GM19455 (cell line): Measurements from ENCODE around the gene ADCK2.
"Not testable (repeated sequence)": the region's sequence is repeated elsewhere in the genome, so short reads cannot be mapped to it uniquely, and the experiment has no call there.

ENCODE experiments used
- ATAC-seq: cut with Tn5 transposase; IDR thresholded peaks from one replicate; pipeline ENCODE4 v1.9.1; 2021; ENCODE audit not compliant: unreplicated experiment

ADCK2 gene

GRCh38 chr7:140691376-140692045 is 18.8 kb downstream of the ADCK2 start:
- no peak for ATAC-seq

- not testable (repeated sequence) for ATAC-seq
Observed at GRCh38 chr7:140693849-140694248, 21.1 kb downstream of the ADCK2 start.

GRCh38 chr7:140694592-140694991 is 21.8 kb downstream of the ADCK2 start:
- no peak for ATAC-seq

GRCh38 chr7:140695381-140695780 is 22.6 kb downstream of the ADCK2 start:
- no peak for ATAC-seq

GRCh38 chr7:140696024-140696679 is 23.4 kb downstream of the ADCK2 start:
- ATAC-seq = peak; percentile 2

GRCh38 chr7:140696680-140697446 is 24.1 kb downstream of the ADCK2 start, which contains the start of gene NDUFB2:
NDUFB2 (plus strand) TSS chr7:140696708; CDS start chr7:140696745, 37 bp downstream.
- ATAC-seq = peak; percentile 94

- ATAC-seq = no peak
Observed at GRCh38 chr7:140697447-140698143, 24.9 kb downstream of the ADCK2 start.

GRCh38 chr7:140698477-140698876 is 25.7 kb downstream of the ADCK2 start:
- no peak for ATAC-seq

GRCh38 chr7:140702774-140703173 is 30.0 kb downstream of the ADCK2 start:
- no peak for ATAC-seq

- no peak for ATAC-seq
Observed at GRCh38 chr7:140704205-140704604, 31.5 kb downstream of the ADCK2 start.

GRCh38 chr7:140707132-140707531 is 34.4 kb downstream of the ADCK2 start:
- no peak for ATAC-seq

- not testable (repeated sequence) for ATAC-seq
Observed at GRCh38 chr7:140708764-140709163, 36.0 kb downstream of the ADCK2 start.

GRCh38 chr7:140712392-140712791 is 39.6 kb downstream of the ADCK2 start:
- ATAC-seq = not testable (repeated sequence)

GRCh38 chr7:140714331-140715040 is 41.7 kb downstream of the ADCK2 start:
- ATAC-seq = no peak

GRCh38 chr7:140719721-140720120 is 47.0 kb downstream of the ADCK2 start:
- ATAC-seq = no peak

- ATAC-seq = no peak
Observed at GRCh38 chr7:140722254-140722653, 49.5 kb downstream of the ADCK2 start.

GRCh38 chr7:140723006-140723405 is 50.3 kb downstream of the ADCK2 start:
- ATAC-seq = no peak

- no peak for ATAC-seq
Observed at GRCh38 chr7:140723574-140723973, 50.8 kb downstream of the ADCK2 start.

- no peak for ATAC-seq
Observed at GRCh38 chr7:140724706-140725105, 52.0 kb downstream of the ADCK2 start.

GRCh38 chr7:140726281-140726680 is 53.5 kb downstream of the ADCK2 start:
- no peak for ATAC-seq

GRCh38 chr7:140732416-140732815 is 59.7 kb downstream of the ADCK2 start:
- no peak for ATAC-seq
